ENCODE results near the gene BEND3.

DNA sequence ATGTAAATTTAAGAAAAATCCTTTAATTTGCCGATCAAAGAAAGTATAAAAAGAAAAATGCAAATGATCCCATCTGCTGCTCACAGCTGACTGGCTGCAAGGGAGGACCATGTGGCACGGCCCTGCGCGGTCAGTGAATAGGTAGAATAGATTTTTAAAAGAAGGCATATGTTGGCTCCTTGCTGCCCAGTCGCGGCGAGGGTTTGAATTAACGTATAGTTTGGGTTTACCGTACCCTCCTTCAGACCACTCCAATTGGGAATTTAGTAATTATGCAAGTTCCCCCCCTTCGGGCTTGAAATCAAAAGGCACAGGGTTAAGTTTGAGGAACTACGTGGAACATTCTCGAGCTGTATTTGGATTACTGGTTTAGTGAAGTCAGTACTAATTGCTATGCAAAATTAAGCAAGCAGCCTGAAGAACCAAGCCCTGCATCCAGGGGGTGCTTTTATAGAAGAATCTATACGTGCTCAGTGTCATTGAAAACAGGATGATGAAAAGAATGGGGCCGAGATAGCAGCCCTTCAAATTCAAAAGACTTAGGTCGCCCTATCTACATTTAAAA is 1.1 kb upstream of the BEND3 start:
- TF ChIP-seq, protein P1, sequence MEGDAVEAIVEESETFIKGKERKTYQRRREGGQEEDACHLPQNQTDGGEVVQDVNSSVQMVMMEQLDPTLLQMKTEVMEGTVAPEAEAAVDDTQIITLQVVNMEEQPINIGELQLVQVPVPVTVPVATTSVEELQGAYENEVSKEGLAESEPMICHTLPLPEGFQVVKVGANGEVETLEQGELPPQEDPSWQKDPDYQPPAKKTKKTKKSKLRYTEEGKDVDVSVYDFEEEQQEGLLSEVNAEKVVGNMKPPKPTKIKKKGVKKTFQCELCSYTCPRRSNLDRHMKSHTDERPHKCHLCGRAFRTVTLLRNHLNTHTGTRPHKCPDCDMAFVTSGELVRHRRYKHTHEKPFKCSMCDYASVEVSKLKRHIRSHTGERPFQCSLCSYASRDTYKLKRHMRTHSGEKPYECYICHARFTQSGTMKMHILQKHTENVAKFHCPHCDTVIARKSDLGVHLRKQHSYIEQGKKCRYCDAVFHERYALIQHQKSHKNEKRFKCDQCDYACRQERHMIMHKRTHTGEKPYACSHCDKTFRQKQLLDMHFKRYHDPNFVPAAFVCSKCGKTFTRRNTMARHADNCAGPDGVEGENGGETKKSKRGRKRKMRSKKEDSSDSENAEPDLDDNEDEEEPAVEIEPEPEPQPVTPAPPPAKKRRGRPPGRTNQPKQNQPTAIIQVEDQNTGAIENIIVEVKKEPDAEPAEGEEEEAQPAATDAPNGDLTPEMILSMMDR (conservative IDR thresholded peaks at IDR 0.05) = no peak
- no peak for TF ChIP-seq ZFX (IDR thresholded peaks at IDR 0.05)

All from C4-2B (cell line).